Fibroblast of pulmonary artery (primary cell): ENCODE results near the gene FAS.

Source experiments
- DNase-seq: peaks from one replicate; pipeline ENCODE4 v3.0.0-alpha.2; 2010; ENCODE audit warnings: low read depth
- H3K4me3 ChIP-seq: replicated peaks from 2 replicates; pipeline ENCODE4 v1.5.1; 2011; ENCODE audit warnings: low read depth, mild to moderate bottlenecking, control low read depth, low read length, moderate library complexity
- TF ChIP-seq, protein P1 (sequence below): IDR thresholded peaks from 2 replicates; pipeline ENCODE4 v1.5.1; 2011; ENCODE audit warnings: mild to moderate bottlenecking, control low read depth, low read length, inconsistent platforms; ENCODE audit errors: missing control alignments

The FAS gene

DNA sequence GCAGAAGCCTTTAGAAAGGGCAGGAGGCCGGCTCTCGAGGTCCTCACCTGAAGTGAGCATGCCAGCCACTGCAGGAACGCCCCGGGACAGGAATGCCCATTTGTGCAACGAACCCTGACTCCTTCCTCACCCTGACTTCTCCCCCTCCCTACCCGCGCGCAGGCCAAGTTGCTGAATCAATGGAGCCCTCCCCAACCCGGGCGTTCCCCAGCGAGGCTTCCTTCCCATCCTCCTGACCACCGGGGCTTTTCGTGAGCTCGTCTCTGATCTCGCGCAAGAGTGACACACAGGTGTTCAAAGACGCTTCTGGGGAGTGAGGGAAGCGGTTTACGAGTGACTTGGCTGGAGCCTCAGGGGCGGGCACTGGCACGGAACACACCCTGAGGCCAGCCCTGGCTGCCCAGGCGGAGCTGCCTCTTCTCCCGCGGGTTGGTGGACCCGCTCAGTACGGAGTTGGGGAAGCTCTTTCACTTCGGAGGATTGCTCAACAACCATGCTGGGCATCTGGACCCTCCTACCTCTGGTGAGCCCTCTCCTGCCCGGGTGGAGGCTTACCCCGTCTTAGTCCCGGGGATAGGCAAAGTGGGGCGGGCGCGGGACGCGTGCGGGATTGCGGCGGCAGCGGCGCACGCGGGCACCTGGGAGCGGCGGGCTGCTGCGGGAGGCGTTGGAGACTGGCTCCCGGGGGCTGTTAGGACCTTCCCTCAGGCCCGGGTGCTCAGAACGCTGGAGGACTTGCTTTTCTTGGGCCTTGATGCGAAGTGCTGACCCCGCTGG, at the start of gene FAS:
Gene FAS, plus strand, starts transcription at position 415 of the 777 bp plus-strand sequence. Its CDS starts 79 bp downstream, at position 494.
- H3K4me3 ChIP-seq = peak within 1 kb of the TSS; percentile 88
- TF ChIP-seq, protein P1, sequence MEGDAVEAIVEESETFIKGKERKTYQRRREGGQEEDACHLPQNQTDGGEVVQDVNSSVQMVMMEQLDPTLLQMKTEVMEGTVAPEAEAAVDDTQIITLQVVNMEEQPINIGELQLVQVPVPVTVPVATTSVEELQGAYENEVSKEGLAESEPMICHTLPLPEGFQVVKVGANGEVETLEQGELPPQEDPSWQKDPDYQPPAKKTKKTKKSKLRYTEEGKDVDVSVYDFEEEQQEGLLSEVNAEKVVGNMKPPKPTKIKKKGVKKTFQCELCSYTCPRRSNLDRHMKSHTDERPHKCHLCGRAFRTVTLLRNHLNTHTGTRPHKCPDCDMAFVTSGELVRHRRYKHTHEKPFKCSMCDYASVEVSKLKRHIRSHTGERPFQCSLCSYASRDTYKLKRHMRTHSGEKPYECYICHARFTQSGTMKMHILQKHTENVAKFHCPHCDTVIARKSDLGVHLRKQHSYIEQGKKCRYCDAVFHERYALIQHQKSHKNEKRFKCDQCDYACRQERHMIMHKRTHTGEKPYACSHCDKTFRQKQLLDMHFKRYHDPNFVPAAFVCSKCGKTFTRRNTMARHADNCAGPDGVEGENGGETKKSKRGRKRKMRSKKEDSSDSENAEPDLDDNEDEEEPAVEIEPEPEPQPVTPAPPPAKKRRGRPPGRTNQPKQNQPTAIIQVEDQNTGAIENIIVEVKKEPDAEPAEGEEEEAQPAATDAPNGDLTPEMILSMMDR = no peak
- DNase-seq = peak; percentile 78

DNA sequence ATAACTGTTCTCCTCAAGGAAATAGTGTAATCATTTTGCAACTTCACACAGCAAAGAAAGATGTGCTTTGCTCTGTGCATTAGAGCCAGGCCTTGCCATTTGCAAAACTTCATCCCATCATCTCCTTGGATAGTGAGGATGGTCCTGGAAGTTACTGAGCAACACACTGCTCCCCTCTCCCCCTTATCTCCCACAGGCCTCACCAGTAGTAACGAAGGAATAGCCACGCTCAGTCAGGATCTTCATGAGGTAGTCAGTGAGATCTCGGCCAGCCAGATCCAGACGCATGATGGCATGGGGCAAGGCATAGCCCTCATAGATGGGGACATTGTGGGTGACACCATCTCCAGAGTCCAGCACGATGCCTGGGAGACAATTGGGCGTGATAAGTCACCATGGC, 49.6 kb upstream of the FAS start:
- DNase-seq = no peak
- no peak overlapping the region for H3K4me3 ChIP-seq
- TF ChIP-seq, protein P1 = no peak

- no peak overlapping the region for H3K4me3 ChIP-seq
- TF ChIP-seq, protein P1 = no peak
- DNase-seq = no peak
These were observed 46.8 kb upstream of the FAS start for GRCh38 chr10:88943778-88944177.

- TF ChIP-seq, protein P1 = no peak
- H3K4me3 ChIP-seq = no peak overlapping the region
- DNase-seq = no peak
These were observed 45.8 kb upstream of the FAS start for GRCh38 chr10:88944813-88945212.

- TF ChIP-seq, protein P1 = no peak
- H3K4me3 ChIP-seq = no peak overlapping the region
- DNase-seq = no peak
These were observed 44.4 kb upstream of the FAS start for GRCh38 chr10:88946200-88946599.

DNA sequence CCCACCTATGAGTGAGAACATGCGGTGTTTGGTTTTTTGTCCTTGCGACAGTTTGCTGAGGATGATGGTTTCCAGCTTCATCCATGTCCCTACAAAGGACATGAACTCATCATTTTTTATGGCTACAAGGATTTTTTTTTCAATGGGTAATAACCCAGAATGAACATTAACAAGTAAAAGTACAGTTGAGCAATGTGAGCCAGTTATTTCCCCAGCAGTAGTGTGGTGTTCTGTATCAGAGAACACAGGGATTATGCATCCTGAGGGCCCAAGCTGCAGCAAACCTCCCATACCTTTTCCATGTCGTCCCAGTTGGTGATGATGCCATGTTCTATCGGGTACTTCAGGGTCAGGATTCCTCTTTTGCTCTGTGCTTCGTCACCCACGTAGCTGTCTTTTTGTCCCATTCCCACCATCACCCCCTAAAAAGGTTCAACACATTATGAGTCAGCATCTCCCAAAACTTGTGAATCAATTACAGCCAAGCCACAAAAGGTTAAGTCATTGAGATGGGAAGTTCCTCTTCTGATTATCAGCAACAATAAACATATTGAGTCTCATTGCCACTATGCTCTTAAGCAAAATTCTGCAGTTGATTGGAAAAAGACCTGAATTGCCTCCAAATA, 43.5 kb upstream of the FAS start:
- TF ChIP-seq, protein P1 = no peak
- no peak for DNase-seq
- H3K4me3 ChIP-seq = no peak overlapping the region
